ENCODE results near the gene ADSL. TPM values are rescaled to one million over a fixed set of nuclear protein-coding genes. Genes with fewer than 3 reads are reported as not detected.

Gene ADSL
- total and polyA plus RNA-seq, 2 of the 4 experiments (the other 2 are of a cell fraction): 93.6 to 229 TPM

DNA sequence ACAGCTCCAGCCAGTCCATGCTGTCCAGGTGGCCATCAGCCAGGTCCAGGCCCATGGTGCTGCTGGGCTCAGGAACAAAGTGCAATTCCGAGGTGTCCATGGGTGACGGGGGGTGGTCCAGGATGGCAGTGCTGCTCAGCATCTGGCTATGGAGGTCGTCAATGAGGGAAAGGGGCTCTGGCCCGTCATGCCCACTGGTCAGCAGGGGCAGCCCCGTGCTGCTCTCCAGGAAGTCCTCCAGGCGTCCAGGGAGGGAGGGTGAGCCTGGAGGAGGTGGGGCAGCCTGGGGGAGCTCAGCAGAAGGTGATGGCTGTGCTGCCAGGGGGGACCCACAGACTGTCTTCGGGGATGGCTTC, 65.2 kb downstream of the ADSL start (continued):
- TF ChIP-seq, protein P1, sequence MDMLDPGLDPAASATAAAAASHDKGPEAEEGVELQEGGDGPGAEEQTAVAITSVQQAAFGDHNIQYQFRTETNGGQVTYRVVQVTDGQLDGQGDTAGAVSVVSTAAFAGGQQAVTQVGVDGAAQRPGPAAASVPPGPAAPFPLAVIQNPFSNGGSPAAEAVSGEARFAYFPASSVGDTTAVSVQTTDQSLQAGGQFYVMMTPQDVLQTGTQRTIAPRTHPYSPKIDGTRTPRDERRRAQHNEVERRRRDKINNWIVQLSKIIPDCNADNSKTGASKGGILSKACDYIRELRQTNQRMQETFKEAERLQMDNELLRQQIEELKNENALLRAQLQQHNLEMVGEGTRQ (IDR thresholded peaks at IDR 0.05; ENCODE audit: low read depth, low read length): no peak

DNA sequence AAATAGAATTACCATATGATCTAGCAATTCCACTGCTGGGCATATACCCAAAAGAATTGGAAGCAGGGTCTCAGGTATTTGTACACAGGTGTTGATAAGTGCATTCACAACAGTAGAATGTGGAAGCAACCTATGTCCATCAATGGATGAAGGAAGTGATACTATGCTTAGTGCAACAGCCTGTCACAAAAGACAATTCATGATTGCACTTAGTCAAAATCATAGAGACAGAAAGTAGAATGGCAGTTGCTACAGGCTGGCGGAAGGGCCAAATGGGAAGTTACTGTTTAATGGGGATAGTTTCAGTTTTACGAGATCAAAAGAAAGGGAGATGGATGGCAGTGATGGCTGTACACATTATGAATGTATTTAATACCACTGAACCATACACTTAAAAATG, 66.1 kb downstream of the ADSL start:
- H3K79me1 ChIP-seq (ENCODE audit: low read depth in 1 of 2, low read length in 2 of 2): peaks cover 15 to 61% of the 10 kb centered on the region in 2 experiments; a peak in 3 of 4 replicates
- H3K56ac ChIP-seq (ENCODE audit: extremely low read depth, insufficient read depth, low read length): no peak overlapping the region
- peaks cover 34% of the 10 kb centered on the region for H4K20me1 ChIP-seq (ENCODE audit: insufficient read depth, low read length)
- DNase-seq: no peak
- dilution Hi-C loops (cut with HindIII; ENCODE audit: low sequenced_read_pairs, unreplicated experiment) (no loop called here), intact Hi-C loops (cut with micrococcal nuclease) (no loop called here), in situ Hi-C loops (cut with MboI; ENCODE audit: low sequenced_read_pairs) (no loop called here)
- no peak overlapping the region for H4K5ac ChIP-seq (ENCODE audit: low read depth, low read length)
- no CpG with 5 or more reads among the region's 2 CpGs for WGBS, 2 experiments (ENCODE audit: extremely low coverage in 2 of 2, insufficient read length in 1 of 2)
- H3K27me3 ChIP-seq (ENCODE audit: control insufficient read depth, insufficient read depth, low read length): no peaks in the 10 kb centered on the region
- H3K23ac ChIP-seq (ENCODE audit: low read depth, low read length): no peak overlapping the region
- H3K4me2 ChIP-seq (ENCODE audit: low read depth, low read length): no peak overlapping the region
- H2BK120ac ChIP-seq (ENCODE audit: low read depth, low read length): no peak overlapping the region
- no peak overlapping the region for H3K4me3 ChIP-seq (ENCODE audit: insufficient read depth, low read depth, low read length)
- H2AFZ ChIP-seq (replicated peaks; ENCODE audit: low read length, poor library complexity): no peak overlapping the region
- H3K4me1 ChIP-seq (ENCODE audit: control insufficient read depth, insufficient read depth, low read length): peaks cover 8% of the 10 kb centered on the region; the same call in 1 of the 2 replicates
- H2BK5ac ChIP-seq (ENCODE audit: low read depth, low read length, poor library complexity, severe bottlenecking): no peak overlapping the region
- peaks cover 62% of the 10 kb centered on the region for H3K36me3 ChIP-seq (ENCODE audit: control insufficient read depth, insufficient read depth, low read length)
- H2AK5ac ChIP-seq (ENCODE audit: low read depth, low read length): no peak overlapping the region
- TF ChIP-seq FOS (IDR thresholded peaks at IDR 0.05; ENCODE audit: low read depth, low read length): no peak
- no peak for TF ChIP-seq BHLHE40 (IDR thresholded peaks at IDR 0.05; ENCODE audit: low read depth, low read length)
- TF ChIP-seq, protein P1 (IDR thresholded peaks at IDR 0.05; ENCODE audit: low read depth, low read length): no peak
- TF ChIP-seq RFX5 (IDR thresholded peaks at IDR 0.05; ENCODE audit: low read depth, low read length): no peak
- TF ChIP-seq RAD21 (IDR thresholded peaks at IDR 0.05; ENCODE audit: low read length): no peak
- TF ChIP-seq MAZ (IDR thresholded peaks at IDR 0.05; ENCODE audit: borderline replicate concordance, low read depth, low read length): no peak
- TF ChIP-seq MXI1 (IDR thresholded peaks at IDR 0.05; ENCODE audit: borderline replicate concordance, low read depth, low read length): no peak
- TF ChIP-seq, protein P2, sequence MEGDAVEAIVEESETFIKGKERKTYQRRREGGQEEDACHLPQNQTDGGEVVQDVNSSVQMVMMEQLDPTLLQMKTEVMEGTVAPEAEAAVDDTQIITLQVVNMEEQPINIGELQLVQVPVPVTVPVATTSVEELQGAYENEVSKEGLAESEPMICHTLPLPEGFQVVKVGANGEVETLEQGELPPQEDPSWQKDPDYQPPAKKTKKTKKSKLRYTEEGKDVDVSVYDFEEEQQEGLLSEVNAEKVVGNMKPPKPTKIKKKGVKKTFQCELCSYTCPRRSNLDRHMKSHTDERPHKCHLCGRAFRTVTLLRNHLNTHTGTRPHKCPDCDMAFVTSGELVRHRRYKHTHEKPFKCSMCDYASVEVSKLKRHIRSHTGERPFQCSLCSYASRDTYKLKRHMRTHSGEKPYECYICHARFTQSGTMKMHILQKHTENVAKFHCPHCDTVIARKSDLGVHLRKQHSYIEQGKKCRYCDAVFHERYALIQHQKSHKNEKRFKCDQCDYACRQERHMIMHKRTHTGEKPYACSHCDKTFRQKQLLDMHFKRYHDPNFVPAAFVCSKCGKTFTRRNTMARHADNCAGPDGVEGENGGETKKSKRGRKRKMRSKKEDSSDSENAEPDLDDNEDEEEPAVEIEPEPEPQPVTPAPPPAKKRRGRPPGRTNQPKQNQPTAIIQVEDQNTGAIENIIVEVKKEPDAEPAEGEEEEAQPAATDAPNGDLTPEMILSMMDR (conservative IDR thresholded peaks at IDR 0.05; ENCODE audit: low read depth, low read length): no peak
- no peak for TF ChIP-seq POLR2A (IDR thresholded peaks at IDR 0.05; ENCODE audit: low read depth, low read length)
- H2AK9ac ChIP-seq (replicated peaks; ENCODE audit: low read depth, low read length, poor library complexity): no peak overlapping the region
- H3K27ac ChIP-seq (ENCODE audit: insufficient read depth, low read length): no peak overlapping the region
- H4K91ac ChIP-seq (ENCODE audit: insufficient read depth, low read depth, low read length): no peak overlapping the region
- H3K14ac ChIP-seq (replicated peaks; ENCODE audit: low read depth, low read length): no peak overlapping the region
- no peaks in the 10 kb centered on the region for H3K9me3 ChIP-seq (ENCODE audit: control insufficient read depth, insufficient read depth, low read length)
- ChIA-PET CTCF (interaction anchor here (0.7 kb wide), 1 partner anchor 45 kb away, joined by 3 read pairs; no protein-coding TSS in a partner anchor), POLR2A (ENCODE audit: unreplicated experiment) (no interaction called here)
- BruUV-seq (replicated peaks): no TSS peak
- no peak for ATAC-seq (ENCODE audit: low read depth)
- no peak overlapping the region for H2BK15ac ChIP-seq (ENCODE audit: low read depth, low read length)
- peaks cover 16% of the 10 kb centered on the region; the same call in 1 of the 2 replicates for H3K9me1 ChIP-seq (ENCODE audit: insufficient read depth, low read length)
- H2BK20ac ChIP-seq (ENCODE audit: low read depth, low read length): no peak overlapping the region
- H3K9ac ChIP-seq (ENCODE audit: low read depth, low read length): no peak overlapping the region
- H4K8ac ChIP-seq (ENCODE audit: low read depth in 2 of 2, low read length in 2 of 2): no peak overlapping the region
- H3K18ac ChIP-seq (ENCODE audit: low read depth, low read length): no peak overlapping the region
- no peak overlapping the region for H3K4ac ChIP-seq (ENCODE audit: low read depth, low read length)
